HTERT RPE-1 (cell line): ENCODE measurements around the gene SAMD1.

Source experiments
- in situ Hi-C: fragments of 300-500 bp; cut with MboI; formaldehyde crosslinking; loops from 4 replicates; pipeline ENCODE4 v1.14.3; 2020; ENCODE audit warnings: low sequenced_read_pairs

The SAMD1 gene

GRCh38 chr19:14113762-14114414 is 23.3 kb upstream of the SAMD1 start:
- in situ Hi-C loops = no loop called here

- in situ Hi-C loops = no loop called here
Measured at GRCh38 chr19:14112809-14113385, 22.3 kb upstream of the SAMD1 start.

- in situ Hi-C loops = no loop called here
Measured at GRCh38 chr19:14112051-14112808, 21.7 kb upstream of the SAMD1 start.

GRCh38 chr19:14111486-14111885 is 20.9 kb upstream of the SAMD1 start:
- in situ Hi-C loops = no loop called here

- in situ Hi-C loops = no loop called here
Measured at GRCh38 chr19:14110650-14111049, 20.1 kb upstream of the SAMD1 start.

GRCh38 chr19:14107581-14108461 is 17.3 kb upstream of the SAMD1 start:
- in situ Hi-C loops = no loop called here

- in situ Hi-C loops = no loop called here
Measured at GRCh38 chr19:14106840-14107239, 16.3 kb upstream of the SAMD1 start.

- in situ Hi-C loops = no loop called here
Measured at GRCh38 chr19:14105680-14106079, 15.1 kb upstream of the SAMD1 start.

GRCh38 chr19:14103310-14103709 is 12.8 kb upstream of the SAMD1 start:
- in situ Hi-C loops = no loop called here

- in situ Hi-C loops = no loop called here
Measured at GRCh38 chr19:14102756-14103155, 12.2 kb upstream of the SAMD1 start.

- in situ Hi-C loops = no loop called here
Measured at GRCh38 chr19:14102102-14102696, 11.6 kb upstream of the SAMD1 start.

- in situ Hi-C loops = no loop called here
Measured at GRCh38 chr19:14101003-14101545, 10.5 kb upstream of the SAMD1 start.

GRCh38 chr19:14097532-14098151 is 7.1 kb upstream of the SAMD1 start:
- in situ Hi-C loops = no loop called here

GRCh38 chr19:14096272-14096992 is 5.9 kb upstream of the SAMD1 start:
- in situ Hi-C loops = no loop called here

- in situ Hi-C loops = no loop called here
Measured at GRCh38 chr19:14094854-14095253, 4.3 kb upstream of the SAMD1 start.

- in situ Hi-C loops = no loop called here
Measured at GRCh38 chr19:14093117-14093823, 2.7 kb upstream of the SAMD1 start.

GRCh38 chr19:14091813-14092462 is 1.4 kb upstream of the SAMD1 start:
- in situ Hi-C loops = no loop called here

- in situ Hi-C loops = no loop called here
Measured at GRCh38 chr19:14091081-14091812, 696 bp upstream of the SAMD1 start.
